ENCODE measurements around the gene LRRC45.

Gene LRRC45

DNA sequence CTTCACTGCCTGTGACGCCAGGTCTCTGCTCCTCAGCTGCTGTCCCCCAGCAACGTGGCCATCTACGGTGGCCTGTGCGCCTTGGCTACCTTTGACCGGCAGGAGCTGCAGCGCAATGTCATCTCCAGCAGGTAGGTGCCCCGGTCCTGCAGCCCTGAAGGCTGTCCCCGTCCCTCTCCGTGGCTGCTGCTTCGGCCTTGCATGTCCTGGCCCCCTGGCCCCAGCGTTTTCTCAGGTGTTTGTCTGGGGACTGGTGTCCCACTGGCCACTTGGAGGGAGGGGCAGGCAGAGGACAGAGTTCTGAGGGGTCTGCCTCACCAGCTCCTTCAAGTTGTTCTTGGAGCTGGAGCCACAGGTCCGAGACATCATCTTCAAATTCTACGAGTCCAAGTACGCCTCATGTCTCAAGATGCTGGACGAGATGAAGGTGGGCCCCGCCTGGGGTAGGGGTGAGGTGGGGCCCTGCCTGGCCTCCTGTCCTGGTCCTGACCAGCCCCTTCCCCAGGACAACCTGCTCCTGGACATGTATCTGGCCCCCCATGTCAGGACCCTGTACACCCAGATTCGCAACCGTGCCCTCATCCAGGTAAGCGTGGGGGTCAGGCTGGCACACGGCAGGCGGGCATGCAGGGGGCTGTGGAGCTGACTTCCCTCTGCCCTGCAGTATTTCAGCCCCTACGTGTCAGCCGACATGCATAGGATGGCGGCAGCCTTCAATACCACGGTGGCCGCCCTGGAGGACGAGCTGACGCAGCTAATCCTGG is 33.0 kb downstream of the LRRC45 start:
- Histone ChIP-seq H3K4me3 (ENCODE audit: low read depth, low read length) (no peak overlapping the region), H3K4me1 (ENCODE audit: control insufficient read depth, insufficient read depth, low read length) (peaks cover 4% of the 10 kb centered on the region; the same call in 1 of the 2 replicates), H3K36me3 (ENCODE audit: control insufficient read depth in 2 of 2, insufficient read depth in 1 of 2, low read length in 2 of 2) (peaks cover 3 to 82% of the 10 kb centered on the region in 2 experiments; a peak in 2 of 3 replicates), H3K9me3 (ENCODE audit: control insufficient read depth, insufficient read depth, low read depth, low read length) (no peaks in the 10 kb centered on the region), H3K27ac (ENCODE audit: extremely low read depth, low read depth, low read length) (peak overlapping the region; percentile 64)
- POLR2A ChIA-PET = interaction anchor here (0.6 to 14.2 kb wide), 8 partner anchors 10 to 481 kb away, joined by 3 to 96 read pairs (median 4); partner anchors contain the start of genes DCXR and RAC3
- CTCF ChIA-PET = interaction anchor here (0.9 to 1.7 kb wide), 3 partner anchors 14 to 26 kb away, joined by 4 to 9 read pairs (median 5); partner anchors contain the start of gene DCXR
- TF ChIP-seq ZNF2 (tag by site-specific recombination; IDR thresholded peaks at IDR 0.05) = no peak
- peak; percentile 93 for TF ChIP-seq ZFP69B (tag by site-specific recombination; IDR thresholded peaks at IDR 0.05)
- TF ChIP-seq ZFHX2 (tag by site-specific recombination; conservative IDR thresholded peaks at IDR 0.05) = no peak
- TF ChIP-seq, protein P1, sequence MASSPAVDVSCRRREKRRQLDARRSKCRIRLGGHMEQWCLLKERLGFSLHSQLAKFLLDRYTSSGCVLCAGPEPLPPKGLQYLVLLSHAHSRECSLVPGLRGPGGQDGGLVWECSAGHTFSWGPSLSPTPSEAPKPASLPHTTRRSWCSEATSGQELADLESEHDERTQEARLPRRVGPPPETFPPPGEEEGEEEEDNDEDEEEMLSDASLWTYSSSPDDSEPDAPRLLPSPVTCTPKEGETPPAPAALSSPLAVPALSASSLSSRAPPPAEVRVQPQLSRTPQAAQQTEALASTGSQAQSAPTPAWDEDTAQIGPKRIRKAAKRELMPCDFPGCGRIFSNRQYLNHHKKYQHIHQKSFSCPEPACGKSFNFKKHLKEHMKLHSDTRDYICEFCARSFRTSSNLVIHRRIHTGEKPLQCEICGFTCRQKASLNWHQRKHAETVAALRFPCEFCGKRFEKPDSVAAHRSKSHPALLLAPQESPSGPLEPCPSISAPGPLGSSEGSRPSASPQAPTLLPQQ (tag by site-specific recombination; IDR thresholded peaks at IDR 0.05) = peak; percentile 87

DNA sequence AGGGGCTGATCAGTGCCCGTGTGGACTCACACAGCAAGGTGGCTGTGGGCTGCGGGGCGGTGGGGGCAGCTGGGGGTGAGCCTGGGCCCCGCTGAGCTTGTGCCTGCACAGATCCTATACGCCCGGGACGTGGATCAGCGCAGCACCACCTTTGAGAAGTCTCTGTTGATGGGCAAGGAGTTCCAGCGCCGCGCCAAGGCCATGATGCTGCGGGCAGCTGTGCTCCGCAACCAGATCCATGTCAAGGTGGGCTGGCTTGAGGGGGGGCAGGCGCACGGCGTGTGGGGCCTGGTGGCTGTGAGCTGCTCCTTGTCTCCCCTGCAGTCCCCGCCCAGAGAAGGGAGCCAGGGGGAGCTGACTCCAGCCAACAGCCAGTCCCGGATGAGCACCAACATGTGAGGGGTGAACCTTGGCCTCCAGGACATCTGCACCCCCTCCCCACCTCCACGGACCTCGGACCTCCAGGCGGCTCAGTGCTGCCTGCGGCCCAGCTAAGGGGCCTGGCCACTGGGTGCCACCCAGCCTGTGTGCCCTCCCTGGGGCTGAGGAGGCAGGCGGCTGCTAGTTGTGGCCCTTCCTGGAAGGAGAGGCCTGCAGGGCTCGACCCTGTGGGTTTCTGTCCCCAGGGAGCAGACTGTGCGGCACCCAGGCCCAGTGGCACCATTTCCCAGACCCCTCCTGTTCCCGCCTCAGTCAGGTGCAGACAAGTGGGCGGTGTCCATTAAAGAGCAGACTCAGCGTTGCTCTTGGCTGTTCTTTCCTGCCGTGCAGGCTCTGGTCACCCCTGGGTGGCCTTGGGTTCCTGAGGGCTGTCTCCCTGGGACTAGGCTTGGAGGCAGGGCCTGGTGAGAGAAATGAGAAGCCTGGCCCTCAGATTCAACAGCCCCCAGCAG is 33.9 kb downstream of the LRRC45 start:
- no peaks in the 10 kb centered on the region for H3K9me3 ChIP-seq (ENCODE audit: control insufficient read depth, insufficient read depth, low read depth, low read length)
- TF ChIP-seq GLIS2 (tag by site-specific recombination; IDR thresholded peaks at IDR 0.05) (peak; percentile 17; the same call in 1 of the 2 replicates), ZNF426 (tag by site-specific recombination; IDR thresholded peaks at IDR 0.05) (no peak), SP2 (tag by site-specific recombination; IDR thresholded peaks at IDR 0.05) (0 out of 2 replicates have a peak, but pooled peaks have one; percentile 27), GLIS1 (tag by site-specific recombination; IDR thresholded peaks at IDR 0.05) (peak; percentile 46), ZNF600 (tag by site-specific recombination; IDR thresholded peaks at IDR 0.05) (peak; percentile 25; the same call in 1 of the 2 replicates), ZNF335 (tag by site-specific recombination; conservative IDR thresholded peaks at IDR 0.05) (no peak), EGR2 (tag by site-specific recombination; IDR thresholded peaks at IDR 0.05; ENCODE audit: low read depth) (peak; percentile 23; the same call in 1 of the 2 replicates), ZFHX2 (tag by site-specific recombination; conservative IDR thresholded peaks at IDR 0.05) (peak; percentile 33; the same call in 1 of the 2 replicates), ZIC2 (tag by site-specific recombination; IDR thresholded peaks at IDR 0.05) (peak; percentile 89), ZNF423 (tag by site-specific recombination; IDR thresholded peaks at IDR 0.05) (peak; percentile 64), OVOL3 (tag by site-specific recombination; IDR thresholded peaks at IDR 0.05) (no peak), ZNF341 (tag by site-specific recombination; IDR thresholded peaks at IDR 0.05; ENCODE audit: low read depth) (peak; percentile 95)
- TF ChIP-seq, protein P2, sequence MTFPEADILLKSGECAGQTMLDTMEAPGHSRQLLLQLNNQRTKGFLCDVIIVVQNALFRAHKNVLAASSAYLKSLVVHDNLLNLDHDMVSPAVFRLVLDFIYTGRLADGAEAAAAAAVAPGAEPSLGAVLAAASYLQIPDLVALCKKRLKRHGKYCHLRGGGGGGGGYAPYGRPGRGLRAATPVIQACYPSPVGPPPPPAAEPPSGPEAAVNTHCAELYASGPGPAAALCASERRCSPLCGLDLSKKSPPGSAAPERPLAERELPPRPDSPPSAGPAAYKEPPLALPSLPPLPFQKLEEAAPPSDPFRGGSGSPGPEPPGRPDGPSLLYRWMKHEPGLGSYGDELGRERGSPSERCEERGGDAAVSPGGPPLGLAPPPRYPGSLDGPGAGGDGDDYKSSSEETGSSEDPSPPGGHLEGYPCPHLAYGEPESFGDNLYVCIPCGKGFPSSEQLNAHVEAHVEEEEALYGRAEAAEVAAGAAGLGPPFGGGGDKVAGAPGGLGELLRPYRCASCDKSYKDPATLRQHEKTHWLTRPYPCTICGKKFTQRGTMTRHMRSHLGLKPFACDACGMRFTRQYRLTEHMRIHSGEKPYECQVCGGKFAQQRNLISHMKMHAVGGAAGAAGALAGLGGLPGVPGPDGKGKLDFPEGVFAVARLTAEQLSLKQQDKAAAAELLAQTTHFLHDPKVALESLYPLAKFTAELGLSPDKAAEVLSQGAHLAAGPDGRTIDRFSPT (tag by site-specific recombination; IDR thresholded peaks at IDR 0.05) = peak; percentile 59; the same call in 1 of the 2 replicates
- TF ChIP-seq, protein P3, sequence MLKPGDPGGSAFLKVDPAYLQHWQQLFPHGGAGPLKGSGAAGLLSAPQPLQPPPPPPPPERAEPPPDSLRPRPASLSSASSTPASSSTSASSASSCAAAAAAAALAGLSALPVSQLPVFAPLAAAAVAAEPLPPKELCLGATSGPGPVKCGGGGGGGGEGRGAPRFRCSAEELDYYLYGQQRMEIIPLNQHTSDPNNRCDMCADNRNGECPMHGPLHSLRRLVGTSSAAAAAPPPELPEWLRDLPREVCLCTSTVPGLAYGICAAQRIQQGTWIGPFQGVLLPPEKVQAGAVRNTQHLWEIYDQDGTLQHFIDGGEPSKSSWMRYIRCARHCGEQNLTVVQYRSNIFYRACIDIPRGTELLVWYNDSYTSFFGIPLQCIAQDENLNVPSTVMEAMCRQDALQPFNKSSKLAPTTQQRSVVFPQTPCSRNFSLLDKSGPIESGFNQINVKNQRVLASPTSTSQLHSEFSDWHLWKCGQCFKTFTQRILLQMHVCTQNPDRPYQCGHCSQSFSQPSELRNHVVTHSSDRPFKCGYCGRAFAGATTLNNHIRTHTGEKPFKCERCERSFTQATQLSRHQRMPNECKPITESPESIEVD (tag by site-specific recombination; IDR thresholded peaks at IDR 0.05) = no peak
- CTCF ChIA-PET = interaction anchor here (0.7 to 1.7 kb wide), 4 partner anchors 14 to 41 kb away, joined by 4 to 9 read pairs (median 5); partner anchors contain the start of gene DCXR
- H3K4me3 ChIP-seq (ENCODE audit: low read depth, low read length) = no peak overlapping the region
- peaks cover 4% of the 10 kb centered on the region; the same call in 1 of the 2 replicates for H3K4me1 ChIP-seq (ENCODE audit: control insufficient read depth, insufficient read depth, low read length)
- peak overlapping the region; percentile 64 for H3K27ac ChIP-seq (ENCODE audit: extremely low read depth, low read depth, low read length)
- peaks cover 3 to 89% of the 10 kb centered on the region in 2 experiments; a peak in 2 of 3 replicates for H3K36me3 ChIP-seq (ENCODE audit: control insufficient read depth in 2 of 2, insufficient read depth in 1 of 2, low read length in 2 of 2)
- POLR2A ChIA-PET = interaction anchor here (0.8 to 14.2 kb wide), 7 partner anchors 11 to 46 kb away, joined by 3 to 96 read pairs (median 6); partner anchors contain the start of genes DCXR and RAC3

Measured in HEK293 (cell line).